GM23248 (cell line): Measurements from ENCODE around the gene HMGB2.

Source experiments
- EZH2 ChIP-seq: fragments of 200-600 bp; sonication (generic); IDR thresholded peaks from 2 replicates; pipeline ENCODE4 v1.6.1; 2018; ENCODE audit warnings: antibody characterized with exemption, mild to moderate bottlenecking; ENCODE audit not compliant: insufficient read depth, poor library complexity, severe bottlenecking
- EZH2phosphoT487 ChIP-seq: fragments of 200-600 bp; sonication (generic); IDR thresholded peaks from 2 replicates; pipeline ENCODE4 v1.6.1; 2018; ENCODE audit warnings: antibody characterized with exemption, moderate library complexity, mild to moderate bottlenecking, low read depth; ENCODE audit not compliant: insufficient read depth

GRCh38 chr4:173318240-173318639, 15.9 kb downstream of the HMGB2 start:
- TF ChIP-seq EZH2 (no peak), EZH2phosphoT487 (no peak)
